ENCODE results near the gene ANO7. TPM values are rescaled to one million over a fixed set of nuclear protein-coding genes. Genes with fewer than 3 reads are reported as not detected.

The ANO7 gene
- total RNA-seq, 5 donors from 2014 or later (not counting 1 experiment from before 2014, with no cell fraction given), result 0.53 to 0.60 (median 0.53) TPM; not detected in 2

DNA sequence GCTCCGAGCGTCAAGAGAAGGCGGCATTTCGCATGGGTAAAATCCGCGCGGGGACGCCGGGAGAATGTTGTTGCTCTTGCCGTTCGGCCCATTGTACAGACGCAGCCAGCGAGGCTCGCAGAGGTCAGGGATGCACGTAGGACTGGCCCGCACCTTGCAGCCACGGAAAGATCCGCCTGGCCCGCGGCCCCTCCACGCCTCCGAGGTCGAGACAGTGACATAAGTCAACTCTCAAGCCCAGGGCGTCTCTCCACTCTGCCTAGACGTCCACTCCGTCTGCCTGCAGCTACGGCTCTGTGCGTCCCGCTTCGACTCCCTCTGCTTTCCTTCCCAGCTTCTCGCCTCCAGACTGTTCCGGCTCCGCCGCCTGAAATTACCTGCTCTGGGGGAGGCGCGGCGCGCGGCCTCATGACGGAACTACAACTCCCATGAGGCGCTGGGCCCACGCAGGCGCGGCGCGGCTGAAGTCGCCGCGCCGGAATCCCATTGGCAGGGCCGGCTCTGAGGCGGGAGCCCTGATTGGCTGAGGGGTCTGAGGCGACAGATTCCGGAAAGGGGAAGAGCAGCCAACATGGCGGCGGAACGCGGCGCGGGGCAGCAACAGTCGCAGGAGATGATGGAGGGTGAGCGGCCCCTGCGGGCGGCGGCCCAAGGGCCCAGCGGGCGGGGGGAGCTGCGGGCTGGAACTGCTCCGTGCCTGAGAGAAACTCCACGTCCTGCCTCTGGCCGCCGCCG, 38.4 kb upstream of the ANO7 start, which contains the start of gene PPP1R7:
PPP1R7 (plus strand) TSS at position 543 of the 735 bp plus-strand sequence; CDS start at position 572, 29 bp downstream.
- ATAC-seq (replicated peaks in 1 of 4) (peak; percentile 81 to 83 (median 82)), DNase-seq (peak; percentile 87 to 97 (median 95))
- H3K27me3 Mint-ChIP-seq, result no peaks in the 10 kb centered on the region
- ChIA-PET POLR2A (interaction anchor here (0.5 to 1.0 kb wide), 6 partner anchors 18 to 146 kb away, joined by 3 to 4 read pairs (median 3); no protein-coding TSS in a partner anchor), CTCF (interaction anchor here (0.6 to 2.1 kb wide), 11 partner anchors 26 to 636 kb away, joined by 3 to 31 read pairs (median 5); no protein-coding TSS in a partner anchor)
- no peaks in the 10 kb centered on the region for H3K9me3 Mint-ChIP-seq
- WGBS (ENCODE audit: insufficient coverage), result 0% methylated on average over 73 of the region's 73 CpGs
- peaks cover 42 to 52% (median 50%) of the 10 kb centered on the region in 3 donors for H3K4me1 Mint-ChIP-seq
- H3K9me3 ChIP-seq, result no peaks in the 10 kb centered on the region
- peak within 1 kb of the TSS; percentile 86 to 92 for H3K4me3 ChIP-seq (ENCODE audit: control insufficient read depth in 1 of 2, extremely low read depth in 1 of 2, low read length in 1 of 2)
- peaks cover 0 to 18% of the 10 kb centered on the region in 2 donors for H3K36me3 ChIP-seq (ENCODE audit: control insufficient read depth in 2 of 2, extremely low read depth in 1 of 2, insufficient read depth in 1 of 2, low read length in 1 of 2)
- peak within 1 kb of the TSS; percentile 93 to 95 for H3K27ac Mint-ChIP-seq
- H3K4me3 Mint-ChIP-seq, result peak within 1 kb of the TSS; percentile 97 to 100 (median 99)
- H3K36me3 Mint-ChIP-seq, result peaks cover 5% of the 10 kb centered on the region
- H3K27me3 ChIP-seq (replicated peaks in 1 of 2; ENCODE audit: control insufficient read depth in 2 of 2, extremely low read depth in 1 of 2, insufficient read depth in 2 of 2, low read length in 1 of 2), result no peaks in the 10 kb centered on the region
- peak within 1 kb of the TSS; percentile 44 for H3K27ac ChIP-seq (ENCODE audit: low read length)
- H3K4me1 ChIP-seq (ENCODE audit: control insufficient read depth in 1 of 2, extremely low read depth in 1 of 2, insufficient read depth in 2 of 2, low read length in 2 of 2), result peaks cover 9 to 22% of the 10 kb centered on the region in 2 experiments

DNA sequence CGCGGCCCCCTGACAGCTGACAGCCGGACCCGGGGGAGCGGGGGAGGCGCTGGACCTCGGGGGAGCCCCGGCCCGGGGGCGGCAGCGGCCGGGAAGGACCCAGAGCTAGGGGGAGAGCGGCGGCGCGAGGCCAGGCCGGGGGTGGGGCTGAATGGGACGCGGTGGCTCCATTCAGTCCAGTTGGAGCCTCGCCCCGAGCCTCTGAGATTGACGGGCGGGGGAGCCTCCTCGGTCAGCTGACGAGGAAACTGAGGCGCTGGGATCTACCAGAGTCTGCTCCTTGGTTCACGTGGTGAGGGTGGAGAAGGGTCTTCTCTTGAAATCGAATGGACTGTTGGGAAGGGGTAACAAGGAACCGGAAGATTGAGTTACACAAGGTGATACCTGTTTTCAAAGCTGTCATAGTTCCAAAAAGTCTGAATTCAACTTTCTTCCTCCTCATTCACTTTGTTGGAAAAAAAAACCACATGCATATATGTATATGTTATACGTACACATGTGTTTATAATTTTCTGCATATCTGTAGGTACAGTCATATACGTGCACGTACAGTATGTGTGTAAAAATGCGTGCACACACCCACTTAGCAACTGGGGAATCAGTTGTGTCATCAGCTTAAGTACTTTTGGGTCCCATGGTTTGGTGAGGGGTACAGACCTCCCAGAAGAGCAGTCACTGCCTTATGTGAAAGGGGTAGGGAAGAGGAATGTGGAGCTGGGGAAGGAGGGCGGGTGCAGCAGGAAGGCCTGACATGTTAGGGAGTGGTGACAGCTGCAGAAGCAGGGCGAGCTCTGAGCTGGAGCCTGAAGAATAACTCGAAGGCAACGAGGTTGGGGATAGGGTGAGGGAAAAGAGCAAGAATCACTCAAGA, 37.6 kb upstream of the ANO7 start:
- H3K4me3 Mint-ChIP-seq, result peak overlapping the region; percentile 97 to 100 (median 99)
- no peaks in the 10 kb centered on the region for H3K27me3 ChIP-seq (replicated peaks in 1 of 2; ENCODE audit: control insufficient read depth in 2 of 2, extremely low read depth in 1 of 2, insufficient read depth in 2 of 2, low read length in 1 of 2)
- peaks cover 6% of the 10 kb centered on the region for H3K36me3 Mint-ChIP-seq
- no peak overlapping the region for H3K27ac ChIP-seq (ENCODE audit: low read length)
- peak overlapping the region; percentile 93 to 95 for H3K27ac Mint-ChIP-seq
- peaks cover 9 to 22% of the 10 kb centered on the region in 2 experiments for H3K4me1 ChIP-seq (ENCODE audit: control insufficient read depth in 1 of 2, extremely low read depth in 1 of 2, insufficient read depth in 2 of 2, low read length in 2 of 2)
- DNase-seq (peak in 3 of 35 experiments; percentile 1 to 16 (median 8)), ATAC-seq (replicated peaks in 1 of 4) (no peak)
- ChIA-PET POLR2A (no interaction called here), CTCF (interaction anchor here in 1 of 2 donors (0.6 to 2.1 kb wide), 4 partner anchors 55 to 93 kb away, joined by 3 to 31 read pairs (median 4); no protein-coding TSS in a partner anchor)
- no peaks in the 10 kb centered on the region for H3K9me3 Mint-ChIP-seq
- peaks cover 42 to 54% (median 49%) of the 10 kb centered on the region in 3 donors for H3K4me1 Mint-ChIP-seq
- peak overlapping the region; percentile 86 to 92 for H3K4me3 ChIP-seq (ENCODE audit: control insufficient read depth in 1 of 2, extremely low read depth in 1 of 2, low read length in 1 of 2)
- 21% methylated on average over 25 of the region's 37 CpGs for WGBS (ENCODE audit: insufficient coverage)
- no peaks in the 10 kb centered on the region for H3K9me3 ChIP-seq
- peaks cover 0 to 21% of the 10 kb centered on the region in 2 donors for H3K36me3 ChIP-seq (ENCODE audit: control insufficient read depth in 2 of 2, extremely low read depth in 1 of 2, insufficient read depth in 1 of 2, low read length in 1 of 2)
- H3K27me3 Mint-ChIP-seq, result no peaks in the 10 kb centered on the region

DNA sequence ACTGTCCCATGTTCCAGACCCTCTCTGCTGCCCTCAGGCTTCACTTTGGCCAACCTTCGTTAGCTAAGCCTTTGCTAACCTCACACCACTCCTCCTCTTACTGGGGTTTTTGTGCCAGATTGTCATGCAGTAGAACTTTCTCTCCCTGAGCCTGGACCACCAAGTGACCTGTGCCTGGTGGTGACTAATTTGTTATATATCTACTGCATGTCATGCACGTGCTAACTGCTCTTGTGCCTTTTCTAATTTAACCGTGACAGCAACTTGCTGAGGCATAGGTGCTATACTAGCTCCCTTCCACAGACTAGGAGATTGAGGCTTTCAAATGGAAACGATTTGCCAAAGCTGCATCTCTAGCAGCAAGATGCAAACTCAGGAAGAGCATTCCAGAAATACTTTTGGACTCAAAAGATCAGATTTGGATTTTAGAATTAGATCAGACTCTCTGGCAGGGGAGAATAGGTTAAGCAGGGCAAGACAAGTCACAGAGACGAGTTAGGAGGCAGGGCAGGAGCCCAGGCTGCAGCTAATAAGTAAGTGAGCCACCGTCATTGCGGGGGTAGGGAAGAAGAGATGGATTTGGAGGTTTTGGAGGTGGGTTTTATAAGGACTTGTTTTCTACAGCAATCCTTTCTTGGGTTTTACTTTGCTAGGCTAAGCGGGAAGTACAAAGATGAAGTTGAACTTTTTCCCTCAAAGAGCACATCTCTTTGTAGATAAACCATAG, 36.4 kb upstream of the ANO7 start:
- no peaks in the 10 kb centered on the region for H3K9me3 Mint-ChIP-seq
- POLR2A ChIA-PET, result no interaction called here
- Histone ChIP-seq H3K4me3 (ENCODE audit: control insufficient read depth in 1 of 2, extremely low read depth in 1 of 2, low read length in 1 of 2) (no peak overlapping the region), H3K4me1 (ENCODE audit: control insufficient read depth in 1 of 2, extremely low read depth in 1 of 2, insufficient read depth in 2 of 2, low read length in 2 of 2) (peaks cover 9 to 22% of the 10 kb centered on the region in 2 experiments), H3K27me3 (replicated peaks in 1 of 2; ENCODE audit: control insufficient read depth in 2 of 2, extremely low read depth in 1 of 2, insufficient read depth in 2 of 2, low read length in 1 of 2) (no peaks in the 10 kb centered on the region), H3K36me3 (ENCODE audit: control insufficient read depth in 2 of 2, extremely low read depth in 1 of 2, insufficient read depth in 1 of 2, low read length in 1 of 2) (peaks cover 0 to 24% of the 10 kb centered on the region in 2 donors), H3K9me3 (no peaks in the 10 kb centered on the region), H3K27ac (ENCODE audit: low read length) (no peak overlapping the region)
- H3K27me3 Mint-ChIP-seq, result no peaks in the 10 kb centered on the region
- CTCF ChIA-PET, result interaction anchor here (0.6 kb wide), 2 partner anchors 88 kb away, joined by 3 to 4 read pairs; no protein-coding TSS in a partner anchor
- peak overlapping the region in 1 of 2 donors; percentile 30 for H3K27ac Mint-ChIP-seq
- H3K36me3 Mint-ChIP-seq, result peaks cover 12% of the 10 kb centered on the region
- no peak for ATAC-seq (replicated peaks in 1 of 4)
- DNase-seq, result no peak
- H3K4me3 Mint-ChIP-seq, result peak overlapping the region; percentile 97 to 100 (median 99)
- H3K4me1 Mint-ChIP-seq, result peaks cover 43 to 51% (median 46%) of the 10 kb centered on the region in 3 donors
- 96% methylated on average over 5 of the region's 8 CpGs for WGBS (ENCODE audit: insufficient coverage)

DNA sequence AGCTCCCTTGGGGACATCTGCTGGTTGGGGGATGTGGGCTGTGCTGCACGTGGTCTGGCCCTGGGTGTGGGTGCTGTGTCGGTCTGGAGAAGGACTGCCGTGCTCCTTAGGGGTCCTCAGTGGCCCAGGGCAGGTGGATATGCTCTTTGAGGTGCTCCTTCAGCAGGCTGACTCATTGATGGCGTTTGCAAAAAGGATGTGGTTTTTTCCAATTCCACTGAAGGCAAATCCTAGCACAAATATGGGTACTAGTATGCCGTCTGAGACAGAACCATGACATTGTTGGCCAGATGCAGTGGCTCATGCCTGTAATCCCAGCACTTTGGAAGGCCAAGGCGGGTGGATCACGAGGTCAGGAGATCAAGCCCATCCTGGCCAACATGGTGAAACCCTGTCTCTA, 34.9 kb upstream of the ANO7 start:
- peaks cover 6 to 12% of the 10 kb centered on the region in 2 experiments for H3K4me1 ChIP-seq (ENCODE audit: control insufficient read depth in 1 of 2, extremely low read depth in 1 of 2, insufficient read depth in 2 of 2, low read length in 2 of 2)
- Mint-ChIP-seq H3K27ac (no peak overlapping the region), H3K9me3 (no peaks in the 10 kb centered on the region), H3K4me1 (peaks cover 37 to 43% (median 38%) of the 10 kb centered on the region in 3 donors), H3K27me3 (no peaks in the 10 kb centered on the region), H3K4me3 (no peak overlapping the region), H3K36me3 (peaks cover 22% of the 10 kb centered on the region)
- WGBS (ENCODE audit: insufficient coverage), result 76% methylated on average over 7 of the region's 7 CpGs
- H3K9me3 ChIP-seq, result no peaks in the 10 kb centered on the region
- H3K27me3 ChIP-seq (replicated peaks in 1 of 2; ENCODE audit: control insufficient read depth in 2 of 2, extremely low read depth in 1 of 2, insufficient read depth in 2 of 2, low read length in 1 of 2), result no peaks in the 10 kb centered on the region
- ChIA-PET CTCF (no interaction called here), POLR2A (no interaction called here)
- no peak for DNase-seq
- H3K4me3 ChIP-seq (ENCODE audit: control insufficient read depth in 1 of 2, extremely low read depth in 1 of 2, low read length in 1 of 2), result no peak overlapping the region
- H3K27ac ChIP-seq (ENCODE audit: low read length), result no peak overlapping the region
- ATAC-seq (replicated peaks in 1 of 4), result no peak
- H3K36me3 ChIP-seq (ENCODE audit: control insufficient read depth in 2 of 2, extremely low read depth in 1 of 2, insufficient read depth in 1 of 2, low read length in 1 of 2), result peaks cover 11 to 39% of the 10 kb centered on the region in 2 donors

DNA sequence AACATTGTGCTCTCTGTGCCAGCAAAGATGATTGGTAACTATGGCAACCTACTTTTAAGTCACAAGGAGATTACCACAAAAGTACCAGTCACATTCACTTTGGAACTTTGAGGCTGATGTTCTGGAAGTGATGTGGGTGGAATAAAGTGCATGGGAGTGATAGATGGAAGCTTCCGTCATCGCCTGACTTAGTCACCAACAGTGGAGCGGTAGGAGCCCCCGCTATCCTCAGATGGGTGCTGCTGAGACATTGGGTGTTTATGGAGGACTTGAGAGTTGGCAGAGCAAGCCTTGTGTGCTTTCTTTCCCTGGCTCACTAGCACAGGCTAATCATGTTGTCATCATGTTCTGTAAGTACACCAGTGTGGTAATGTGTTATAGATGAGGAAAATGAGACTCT, 33.6 kb upstream of the ANO7 start:
- Histone ChIP-seq H3K4me3 (ENCODE audit: control insufficient read depth in 1 of 2, extremely low read depth in 1 of 2, low read length in 1 of 2) (no peak overlapping the region), H3K27me3 (replicated peaks in 1 of 2; ENCODE audit: control insufficient read depth in 2 of 2, extremely low read depth in 1 of 2, insufficient read depth in 2 of 2, low read length in 1 of 2) (no peaks in the 10 kb centered on the region), H3K4me1 (ENCODE audit: control insufficient read depth in 1 of 2, extremely low read depth in 1 of 2, insufficient read depth in 2 of 2, low read length in 2 of 2) (peaks cover 6 to 10% of the 10 kb centered on the region in 2 experiments), H3K9me3 (no peaks in the 10 kb centered on the region), H3K36me3 (ENCODE audit: control insufficient read depth in 2 of 2, extremely low read depth in 1 of 2, insufficient read depth in 1 of 2, low read length in 1 of 2) (peaks cover 18 to 52% of the 10 kb centered on the region in 2 donors), H3K27ac (ENCODE audit: low read length) (no peak overlapping the region)
- Mint-ChIP-seq H3K27ac (peak overlapping the region in 1 of 2 donors; percentile 11), H3K27me3 (no peaks in the 10 kb centered on the region), H3K9me3 (no peaks in the 10 kb centered on the region), H3K4me1 (peaks cover 34 to 42% (median 36%) of the 10 kb centered on the region in 3 donors), H3K4me3 (no peak overlapping the region), H3K36me3 (peaks cover 31% of the 10 kb centered on the region)
- ChIA-PET CTCF (interaction anchor here (0.6 to 0.7 kb wide), 2 partner anchors 37 to 91 kb away, joined by 3 read pairs; no protein-coding TSS in a partner anchor), POLR2A (no interaction called here)
- ATAC-seq (replicated peaks in 1 of 4) (no peak), DNase-seq (no peak)
- no CpG with 5 or more reads among the region's 4 CpGs for WGBS (ENCODE audit: insufficient coverage)
